Peyer's patch (tissue), 4 donors: ENCODE results near the gene NCOA6. TPM values are rescaled to one million over a fixed set of nuclear protein-coding genes. Genes with fewer than 3 reads are reported as not detected.
"Not testable (repeated sequence)": the region's sequence is repeated elsewhere in the genome, so short reads cannot be mapped to it uniquely, and the experiment has no call there.

Experiments used
- DNase-seq, 3 donors: peaks; one replicate each; pipeline ENCODE4 v3.0.0-alpha.2; 2017 to 2019
- H3K27ac ChIP-seq, 4 donors: fragments of 200-600 bp; sonication (generic); one replicate each; pipeline ENCODE4 v1.5.1; 2016 to 2019
- H3K27me3 ChIP-seq, 2 donors: fragments of 200-600 bp; sonication (generic); one replicate each; pipeline ENCODE4 v1.5.1; 2019
- H3K36me3 ChIP-seq, 3 donors: fragments of 200-600 bp; sonication (generic); one replicate each; pipeline ENCODE4 v1.5.1; 2016 to 2019
- H3K4me1 ChIP-seq, 4 donors: fragments of 200-600 bp; sonication (generic); one replicate each; pipeline ENCODE4 v1.5.1; 2016 to 2019
- H3K4me3 ChIP-seq, 4 donors: fragments of 200-600 bp; sonication (generic); 1 replicate in 3 of 4; 2 replicates in 1 of 4; pipeline ENCODE4 v1.5.1; 2016 to 2019; ENCODE audit warnings: mild to moderate bottlenecking in 1 of 4
- H3K9me3 ChIP-seq, 4 donors: fragments of 200-600 bp; sonication (generic); one replicate each; pipeline ENCODE4 v1.5.1; 2016 to 2019; ENCODE audit warnings: mild to moderate bottlenecking in 1 of 4
- CTCF ChIP-seq, 6 experiments: fragments of 450-650 bp in 4 of 6; fragments of 200-600 bp in 2 of 6; sonication (generic) in 1 of 6; IDR thresholded peaks; one replicate each; pipeline ENCODE4 v1.5.1; 2017 to 2019; ENCODE audit warnings: antibody characterized with exemption in 6 of 6, mild to moderate bottlenecking in 3 of 6, moderate library complexity in 1 of 6
- POLR2A ChIP-seq, 2 donors: fragments of 450-650 bp; IDR thresholded peaks; one replicate each; pipeline ENCODE4 v1.5.1; 2017; ENCODE audit warnings: antibody characterized with exemption in 2 of 2, mild to moderate bottlenecking in 2 of 2, moderate library complexity in 2 of 2
- total RNA-seq, 4 donors: library from RNA; depleted of rRNA; stranded (reverse); fragments of >200 nt; gene quantifications; one replicate each; pipeline ENCODE4 v1.1.0, GENCODE V29; 2016

Gene NCOA6
- total RNA-seq, 4 donors from 2014 or later: 33.8 to 58.4 (median 49.5) TPM

- no peak for TF ChIP-seq POLR2A (IDR thresholded peaks at IDR 0.05)
- no peak for TF ChIP-seq CTCF (IDR thresholded peaks at IDR 0.05)
- Histone ChIP-seq H3K36me3 (peaks cover 0 to 48% (median 2%) of the 10 kb centered on the region in 3 donors), H3K27me3 (no peaks in the 10 kb centered on the region), H3K4me1 (no peaks in the 10 kb centered on the region), H3K27ac (no peak overlapping the region), H3K4me3 (no peak overlapping the region), H3K9me3 (no peaks in the 10 kb centered on the region)
- no peak for DNase-seq
Observed at GRCh38 chr20:34732523-34732922, 92.9 kb downstream of the NCOA6 start.

DNA sequence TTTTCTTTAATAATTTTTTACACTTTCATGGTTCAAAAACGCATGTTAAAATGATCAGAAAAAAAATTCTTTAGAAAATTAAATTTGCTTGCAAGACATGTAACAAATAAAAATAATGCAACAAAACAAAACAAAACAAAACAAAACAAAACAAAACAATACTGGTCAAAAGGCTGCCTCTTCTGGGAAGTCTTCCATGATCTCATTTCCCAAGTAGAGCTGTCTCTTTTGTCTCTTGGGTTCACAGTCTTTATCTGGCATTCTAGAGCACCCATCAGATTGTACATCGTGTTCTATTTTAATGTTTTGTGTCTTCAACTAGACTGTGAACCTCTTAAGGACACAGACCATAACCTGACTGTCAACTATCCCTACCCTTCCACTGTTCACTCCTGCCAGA is 96.0 kb downstream of the NCOA6 start:
- Histone ChIP-seq H3K27ac (no peak overlapping the region), H3K27me3 (no peaks in the 10 kb centered on the region), H3K36me3 (peaks cover 0 to 60% (median 2%) of the 10 kb centered on the region in 3 donors), H3K9me3 (no peaks in the 10 kb centered on the region), H3K4me3 (no peak overlapping the region), H3K4me1 (no peaks in the 10 kb centered on the region)
- no peak for DNase-seq
- TF ChIP-seq POLR2A (IDR thresholded peaks at IDR 0.05) (no peak), CTCF (IDR thresholded peaks at IDR 0.05) (no peak)

DNA sequence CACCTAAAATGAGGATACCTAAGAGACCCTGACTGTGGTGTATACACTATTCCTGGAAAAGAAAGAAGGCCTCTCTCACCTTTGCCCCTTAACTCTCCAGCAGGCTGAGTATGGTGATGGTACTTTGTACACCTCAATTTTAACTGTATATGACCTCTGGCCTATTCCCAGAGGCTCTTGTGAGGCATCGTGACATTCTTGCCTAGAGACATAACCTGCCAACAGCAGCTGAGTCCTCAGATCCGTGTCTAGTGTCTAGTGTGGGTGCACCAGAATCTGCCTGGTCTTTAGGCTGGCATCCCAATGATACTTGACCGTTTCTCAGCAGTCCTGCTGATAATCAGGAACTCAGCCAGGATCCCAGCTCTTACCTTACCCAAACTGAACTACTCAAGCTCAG is 101.3 kb downstream of the NCOA6 start:
- H3K9me3 ChIP-seq: no peaks in the 10 kb centered on the region
- no peaks in the 10 kb centered on the region for H3K4me1 ChIP-seq
- H3K4me3 ChIP-seq: no peak overlapping the region
- H3K27ac ChIP-seq: no peak overlapping the region
- peaks cover 0 to 48% (median 0%) of the 10 kb centered on the region in 3 donors for H3K36me3 ChIP-seq
- no peak for TF ChIP-seq POLR2A (IDR thresholded peaks at IDR 0.05)
- no peak for TF ChIP-seq CTCF (IDR thresholded peaks at IDR 0.05)
- no peak for DNase-seq
- no peaks in the 10 kb centered on the region for H3K27me3 ChIP-seq

DNA sequence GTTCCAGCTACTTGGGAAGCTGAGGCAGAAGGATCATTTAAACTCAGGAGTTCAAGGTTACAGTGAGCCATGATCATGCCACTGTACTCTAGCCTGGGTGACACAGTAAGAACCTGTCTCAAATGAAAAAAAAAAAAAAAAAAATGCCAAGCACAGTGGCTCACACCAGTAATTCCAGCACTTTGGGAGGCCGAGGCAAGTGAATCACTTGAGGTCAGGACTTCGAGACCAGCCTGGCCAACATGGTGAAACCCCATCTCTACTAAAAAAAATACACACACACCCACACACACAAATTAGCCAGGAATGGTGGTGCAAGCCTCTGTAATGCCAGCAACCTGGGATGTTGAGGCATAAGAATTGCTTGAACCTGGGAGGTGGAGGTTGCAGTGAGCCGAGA is 102.9 kb downstream of the NCOA6 start:
- H3K27ac ChIP-seq, H3K4me3 ChIP-seq, H3K4me1 ChIP-seq, H3K9me3 ChIP-seq, H3K27me3 ChIP-seq, DNase-seq: not testable (repeated sequence)
- peaks cover 0 to 48% (median 0%) of the 10 kb centered on the region in 3 donors for H3K36me3 ChIP-seq

DNA sequence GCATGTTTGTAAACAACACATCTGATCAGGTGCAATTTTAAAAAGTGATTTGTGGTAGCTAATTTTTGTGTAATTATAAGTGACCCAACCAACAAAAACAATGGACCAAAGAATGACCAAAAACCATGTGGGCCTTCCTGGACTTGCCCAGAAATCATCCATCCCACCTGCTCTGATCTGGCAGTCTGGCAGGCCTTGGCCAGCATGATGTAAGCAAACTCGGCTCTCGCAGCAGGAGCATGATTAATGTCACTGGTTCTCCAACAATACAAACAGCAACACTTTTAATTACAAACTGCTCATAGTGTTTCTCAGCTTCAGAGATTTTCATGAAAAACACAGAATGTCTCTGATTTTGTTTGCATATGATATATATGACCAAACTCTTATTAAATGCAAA is 105.2 kb downstream of the NCOA6 start:
- DNase-seq: no peak
- no peaks in the 10 kb centered on the region for H3K27me3 ChIP-seq
- H3K4me1 ChIP-seq: no peaks in the 10 kb centered on the region
- H3K9me3 ChIP-seq: no peaks in the 10 kb centered on the region
- peaks cover 0 to 39% (median 0%) of the 10 kb centered on the region in 3 donors for H3K36me3 ChIP-seq
- no peak overlapping the region for H3K27ac ChIP-seq
- no peak overlapping the region for H3K4me3 ChIP-seq
- no peak for TF ChIP-seq POLR2A (IDR thresholded peaks at IDR 0.05)
- TF ChIP-seq CTCF (IDR thresholded peaks at IDR 0.05): no peak

GRCh38 chr20:34719242-34720017 is 106.0 kb downstream of the NCOA6 start:
- not testable (repeated sequence) for H3K27me3 ChIP-seq, H3K4me1 ChIP-seq, H3K9me3 ChIP-seq, DNase-seq, H3K27ac ChIP-seq, H3K4me3 ChIP-seq
- H3K36me3 ChIP-seq: peaks cover 0 to 32% (median 0%) of the 10 kb centered on the region in 3 donors
